HG03045 (cell line): ENCODE data around the gene PLD4.

Experiments
- ATAC-seq: cut with Tn5 transposase; IDR thresholded peaks from one replicate; pipeline ENCODE4 v1.9.1; 2021; ENCODE audit warnings: mild to moderate bottlenecking, moderate library complexity; ENCODE audit not compliant: unreplicated experiment

PLD4 gene

GRCh38 chr14:104953896-104954656, 29.4 kb downstream of the PLD4 start:
- ATAC-seq: no peak

GRCh38 chr14:104954746-104955395, 30.2 kb downstream of the PLD4 start:
- ATAC-seq: no peak

GRCh38 chr14:104955396-104955770, 30.7 kb downstream of the PLD4 start:
- no peak for ATAC-seq

GRCh38 chr14:104956290-104956890, 31.7 kb downstream of the PLD4 start:
- ATAC-seq: no peak

- ATAC-seq: no peak
These were observed 32.8 kb downstream of the PLD4 start for GRCh38 chr14:104957146-104958113.

GRCh38 chr14:104964546-104964945, 39.9 kb downstream of the PLD4 start:
- no peak for ATAC-seq

GRCh38 chr14:104965561-104966231, 41.0 kb downstream of the PLD4 start:
- ATAC-seq: no peak

- ATAC-seq: no peak
These were observed 41.7 kb downstream of the PLD4 start for GRCh38 chr14:104966261-104966865.

- ATAC-seq: no peak
These were observed 42.3 kb downstream of the PLD4 start for GRCh38 chr14:104966981-104967385.

- ATAC-seq: no peak
These were observed 42.9 kb downstream of the PLD4 start for GRCh38 chr14:104967386-104968152.

GRCh38 chr14:104968153-104968527, 43.5 kb downstream of the PLD4 start:
- ATAC-seq: no peak

GRCh38 chr14:104968541-104969401, 44.1 kb downstream of the PLD4 start:
- ATAC-seq: no peak

- no peak for ATAC-seq
These were observed 45.1 kb downstream of the PLD4 start for GRCh38 chr14:104969741-104970230.

GRCh38 chr14:104970231-104971068, 45.8 kb downstream of the PLD4 start:
- ATAC-seq: no peak

GRCh38 chr14:104971447-104972240, 47.0 kb downstream of the PLD4 start:
- no peak for ATAC-seq

- no peak for ATAC-seq
These were observed 47.8 kb downstream of the PLD4 start for GRCh38 chr14:104972301-104973134.
